GM10847 (cell line): ENCODE results near the gene LCE5A.

Experiments
- POLR2A ChIP-seq: IDR thresholded peaks from 2 replicates; pipeline ENCODE4 v1.6.1; 2011; ENCODE audit not compliant: insufficient read length; ENCODE audit errors: extremely low read depth

LCE5A gene

GRCh38 chr1:152510503-152510902, at the start of gene LCE5A:
TSS of gene LCE5A (plus strand) at chr1:152510803. CDS start at chr1:152511535, 732 bp downstream.
- TF ChIP-seq POLR2A, result no peak

GRCh38 chr1:152461544-152461943, 49.1 kb upstream of the LCE5A start:
- TF ChIP-seq POLR2A, result no peak

- TF ChIP-seq POLR2A, result no peak
Observed at GRCh38 chr1:152462636-152463035, 48.0 kb upstream of the LCE5A start.

GRCh38 chr1:152466217-152466616, 44.4 kb upstream of the LCE5A start:
- TF ChIP-seq POLR2A, result no peak

GRCh38 chr1:152473887-152474537, 36.6 kb upstream of the LCE5A start:
- no peak for TF ChIP-seq POLR2A

- no peak for TF ChIP-seq POLR2A
Observed at GRCh38 chr1:152479792-152480595, 30.6 kb upstream of the LCE5A start.

GRCh38 chr1:152481869-152482664, 28.5 kb upstream of the LCE5A start:
- TF ChIP-seq POLR2A, result no peak

- TF ChIP-seq POLR2A, result no peak
Observed at GRCh38 chr1:152486400-152487006, 24.1 kb upstream of the LCE5A start.

GRCh38 chr1:152487871-152488270, 22.7 kb upstream of the LCE5A start:
- no peak for TF ChIP-seq POLR2A

GRCh38 chr1:152495066-152495675, 15.4 kb upstream of the LCE5A start:
- TF ChIP-seq POLR2A, result no peak

- TF ChIP-seq POLR2A, result no peak
Observed at GRCh38 chr1:152497273-152497672, 13.3 kb upstream of the LCE5A start.

GRCh38 chr1:152501704-152502103, 8.9 kb upstream of the LCE5A start:
- no peak for TF ChIP-seq POLR2A

- no peak for TF ChIP-seq POLR2A
Observed at GRCh38 chr1:152502496-152503180, 8.0 kb upstream of the LCE5A start.

GRCh38 chr1:152505083-152505482, 5.5 kb upstream of the LCE5A start:
- TF ChIP-seq POLR2A, result no peak

GRCh38 chr1:152506899-152507498, 3.6 kb upstream of the LCE5A start:
- no peak for TF ChIP-seq POLR2A
